Measurements from ENCODE around the gene GLYATL1B.
"Not testable (repeated sequence)": the region's sequence is repeated elsewhere in the genome, so short reads cannot be mapped to it uniquely, and the experiment has no call there.

DNA sequence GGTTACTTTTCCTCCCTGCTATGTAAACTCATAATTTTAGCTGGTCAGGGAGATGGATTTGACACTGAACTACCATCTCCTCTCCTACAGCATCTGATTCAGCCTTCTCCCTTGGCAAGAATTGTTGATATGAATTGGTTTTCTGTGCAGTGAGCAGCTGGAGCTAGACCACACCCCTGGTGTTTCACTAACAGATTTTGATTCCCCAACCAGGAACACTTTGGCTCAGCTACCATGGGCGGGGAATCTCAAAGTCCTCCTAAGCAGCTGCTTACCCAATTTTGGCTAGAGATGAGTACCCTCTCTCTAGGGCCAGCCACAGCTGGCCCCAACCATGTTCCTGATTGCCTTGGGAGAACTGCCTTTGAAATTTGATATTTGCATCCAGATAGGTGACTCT, 48.7 kb upstream of the GLYATL1B start:
- not testable (repeated sequence) for TF ChIP-seq SNAI2 (CRISPR knock-in tag; IDR thresholded peaks at IDR 0.05); TCF4 (CRISPR knock-in tag; IDR thresholded peaks at IDR 0.05; ENCODE audit: borderline replicate concordance); PATZ1 (CRISPR knock-in tag; IDR thresholded peaks at IDR 0.05; ENCODE audit: borderline replicate concordance); ZNF565 (CRISPR knock-in tag; conservative IDR thresholded peaks at IDR 0.05; ENCODE audit: low read depth); ESRRG (CRISPR knock-in tag; IDR thresholded peaks at IDR 0.05)
- TF ChIP-seq, protein P1, sequence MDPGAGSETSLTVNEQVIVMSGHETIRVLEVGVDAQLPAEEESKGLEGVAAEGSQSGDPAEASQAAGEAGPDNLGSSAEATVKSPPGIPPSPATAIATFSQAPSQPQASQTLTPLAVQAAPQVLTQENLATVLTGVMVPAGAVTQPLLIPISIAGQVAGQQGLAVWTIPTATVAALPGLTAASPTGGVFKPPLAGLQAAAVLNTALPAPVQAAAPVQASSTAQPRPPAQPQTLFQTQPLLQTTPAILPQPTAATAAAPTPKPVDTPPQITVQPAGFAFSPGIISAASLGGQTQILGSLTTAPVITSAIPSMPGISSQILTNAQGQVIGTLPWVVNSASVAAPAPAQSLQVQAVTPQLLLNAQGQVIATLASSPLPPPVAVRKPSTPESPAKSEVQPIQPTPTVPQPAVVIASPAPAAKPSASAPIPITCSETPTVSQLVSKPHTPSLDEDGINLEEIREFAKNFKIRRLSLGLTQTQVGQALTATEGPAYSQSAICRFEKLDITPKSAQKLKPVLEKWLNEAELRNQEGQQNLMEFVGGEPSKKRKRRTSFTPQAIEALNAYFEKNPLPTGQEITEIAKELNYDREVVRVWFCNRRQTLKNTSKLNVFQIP (CRISPR knock-in tag; IDR thresholded peaks at IDR 0.05; ENCODE audit: borderline replicate concordance, low read depth), result not testable (repeated sequence)

All from SK-N-SH treated with all-trans-retinoic acid at 6 μM for 48 hours (cell line).